MM.1S (cell line): ENCODE results near the gene ANKH.
A peak's percentile ranks its signal among the peaks of the same experiment; 100 is the strongest.

Experiments used
- DNase-seq: peaks from one replicate; pipeline ENCODE4 v3.0.0-alpha.2; 2015
- H2AFZ ChIP-seq: fragments of 300-600 bp; sonication (generic); 2 replicates; pipeline ENCODE4 v1.6.0; 2016; ENCODE audit warnings: antibody characterized with exemption, low read length
- H3F3A ChIP-seq: fragments of 300-600 bp; sonication (generic); 2 replicates; pipeline ENCODE4 v1.6.1; 2016; ENCODE audit warnings: mild to moderate bottlenecking, antibody characterized with exemption, low read length, moderate library complexity, mixed read lengths; ENCODE audit not compliant: insufficient read depth
- H3K27ac ChIP-seq: fragments of 300-600 bp; sonication (generic); 2 replicates; pipeline ENCODE4 v1.5.1; 2016; ENCODE audit warnings: mild to moderate bottlenecking, low read length
- H3K27me3 ChIP-seq: fragments of 300-600 bp; sonication (generic); replicated peaks from 2 replicates; pipeline ENCODE4 v1.6.0; 2016; ENCODE audit warnings: low read length; ENCODE audit not compliant: insufficient read depth
- H3K36me3 ChIP-seq: fragments of 300-600 bp; sonication (generic); replicated peaks from 2 replicates; pipeline ENCODE4 v1.6.1; 2016; ENCODE audit warnings: mild to moderate bottlenecking, low read length, mixed read lengths; ENCODE audit not compliant: insufficient read depth
- H3K4me1 ChIP-seq: fragments of 300-600 bp; sonication (generic); 2 replicates; pipeline ENCODE4 v1.6.1; 2016; ENCODE audit warnings: low read length, mixed read lengths
- H3K4me2 ChIP-seq: fragments of 300-600 bp; sonication (generic); 2 replicates; pipeline ENCODE4 v1.6.0; 2016; ENCODE audit warnings: low read depth, low read length
- H3K4me3 ChIP-seq: fragments of 300-600 bp; sonication (generic); 2 replicates; pipeline ENCODE4 v1.5.1; 2016; ENCODE audit warnings: low read length, mixed read lengths
- H3K79me2 ChIP-seq: fragments of 300-600 bp; sonication (generic); 2 replicates; pipeline ENCODE4 v1.6.1; 2016; ENCODE audit warnings: mixed run types, low read length, mixed read lengths
- H3K9ac ChIP-seq: fragments of 300-600 bp; sonication (generic); 2 replicates; pipeline ENCODE4 v1.6.1; 2016; ENCODE audit warnings: low read length, mixed read lengths
- H3K9me2 ChIP-seq: fragments of 300-600 bp; sonication (generic); replicated peaks from 2 replicates; pipeline ENCODE4 v1.6.1; 2016; ENCODE audit warnings: mild to moderate bottlenecking, low read length, mixed read lengths; ENCODE audit not compliant: insufficient read depth
- H3K9me3 ChIP-seq: fragments of 300-600 bp; sonication (generic); replicated peaks from 2 replicates; pipeline ENCODE4 v1.6.1; 2016; ENCODE audit warnings: mild to moderate bottlenecking, low read length, mixed read lengths; ENCODE audit not compliant: insufficient read depth
- H4K20me1 ChIP-seq: fragments of 300-600 bp; sonication (generic); 2 replicates; pipeline ENCODE4 v1.6.1; 2016; ENCODE audit warnings: mild to moderate bottlenecking, low read length, moderate library complexity, mixed read lengths; ENCODE audit not compliant: insufficient read depth
- CTCF ChIP-seq: fragments of 300-600 bp; sonication (generic); IDR thresholded peaks from 2 replicates; pipeline ENCODE4 v1.5.1; 2016; ENCODE audit warnings: antibody characterized with exemption, low read length, mixed read lengths
- EZH2 ChIP-seq: fragments of 300-600 bp; sonication (generic); optimal IDR thresholded peaks from 2 replicates; pipeline ENCODE3; 2017; ENCODE audit warnings: low read depth, mild to moderate bottlenecking, antibody characterized with exemption, low read length, mixed read lengths
- EZH2phosphoT487 ChIP-seq: fragments of 300-600 bp; sonication (generic); IDR thresholded peaks from 2 replicates; pipeline ENCODE4 v1.6.1; 2018; ENCODE audit warnings: antibody characterized with exemption, low read length

ANKH gene

GRCh38 chr5:14876095-14876494, 4.5 kb upstream of the ANKH start:
- DNase-seq: no peak
- H3K79me2 ChIP-seq: peaks cover 2% of the 10 kb centered on the region; the same call in 1 of the 2 replicates
- no peak overlapping the region for H3K4me2 ChIP-seq
- H4K20me1 ChIP-seq: no peaks in the 10 kb centered on the region
- H3K4me1 ChIP-seq: no peaks in the 10 kb centered on the region
- no peak overlapping the region for H3K9ac ChIP-seq
- no peaks in the 10 kb centered on the region for H3K36me3 ChIP-seq
- H3K9me3 ChIP-seq: no peaks in the 10 kb centered on the region
- no peak overlapping the region for H2AFZ ChIP-seq
- no peaks in the 10 kb centered on the region for H3K9me2 ChIP-seq
- H3F3A ChIP-seq: no peaks in the 10 kb centered on the region; the same call in 1 of the 2 replicates
- TF ChIP-seq EZH2phosphoT487 (no peak), CTCF (no peak), EZH2 (no peak)
- H3K27me3 ChIP-seq: no peaks in the 10 kb centered on the region
- H3K27ac ChIP-seq: no peak overlapping the region
- no peak overlapping the region for H3K4me3 ChIP-seq

- Histone ChIP-seq H3K27ac (no peak overlapping the region), H3K9me2 (no peaks in the 10 kb centered on the region), H3K9me3 (no peaks in the 10 kb centered on the region), H3K4me1 (peaks cover 10% of the 10 kb centered on the region), H4K20me1 (no peaks in the 10 kb centered on the region), H3K27me3 (no peaks in the 10 kb centered on the region), H3F3A (no peaks in the 10 kb centered on the region; the same call in 1 of the 2 replicates), H3K79me2 (peaks cover 25% of the 10 kb centered on the region), H2AFZ (no peak overlapping the region), H3K4me2 (no peak overlapping the region), H3K36me3 (no peaks in the 10 kb centered on the region), H3K4me3 (no peak overlapping the region), H3K9ac (no peak overlapping the region)
- DNase-seq: no peak
- no peak for TF ChIP-seq EZH2phosphoT487
- TF ChIP-seq CTCF: no peak
- no peak for TF ChIP-seq EZH2
Measured at GRCh38 chr5:14873790-14874189, 2.2 kb upstream of the ANKH start.

GRCh38 chr5:14873093-14873492, 1.5 kb upstream of the ANKH start:
- H3K4me1 ChIP-seq: peaks cover 10% of the 10 kb centered on the region
- H3K4me2 ChIP-seq: peak overlapping the region; percentile 96; the same call in 1 of the 2 replicates
- peak overlapping the region; percentile 84; the same call in 1 of the 2 replicates for H2AFZ ChIP-seq
- no peak overlapping the region for H3K27ac ChIP-seq
- H3K4me3 ChIP-seq: peak overlapping the region; percentile 72
- H3K79me2 ChIP-seq: peaks cover 32% of the 10 kb centered on the region
- no peaks in the 10 kb centered on the region for H3K9me3 ChIP-seq
- no peaks in the 10 kb centered on the region for H4K20me1 ChIP-seq
- H3K9ac ChIP-seq: no peak overlapping the region
- no peak for DNase-seq
- no peaks in the 10 kb centered on the region for H3K9me2 ChIP-seq
- no peaks in the 10 kb centered on the region for H3K27me3 ChIP-seq
- H3K36me3 ChIP-seq: no peaks in the 10 kb centered on the region
- TF ChIP-seq EZH2phosphoT487 (no peak), EZH2 (no peak), CTCF (no peak)
- H3F3A ChIP-seq: no peaks in the 10 kb centered on the region; the same call in 1 of the 2 replicates
